H1 (cell line): ENCODE results near the gene CDH2. TPM values are rescaled to one million over a fixed set of nuclear protein-coding genes. Genes with fewer than 3 reads are reported as not detected.

Experiments
- CTCF ChIA-PET: fragments of 300-600 bp; sonication (Branson Sonifier 250); formaldehyde crosslinking; loops from one replicate; lab custom pipeline; 2021; ENCODE audit not compliant: partially characterized antibody; lab: Charles Lee
- POLR2A ChIA-PET: fragments of 300-600 bp; sonication (Branson Sonifier 250); formaldehyde crosslinking; loops from one replicate; lab custom pipeline; 2021; ENCODE audit warnings: inconsistent platforms; ENCODE audit not compliant: partially characterized antibody; lab: Charles Lee
- DNase-seq, 2 experiments: peaks; one replicate each; pipeline versions ENCODE4 v3.0.0 to v3.0.0-alpha.2; 2010 to 2022; ENCODE audit warnings: low spot score in 2 of 2, low read depth in 1 of 2, mixed read lengths in 1 of 2
- FAIRE-seq: peaks from 2 replicates; lab custom pipeline; 2011; peaks lifted over from hg19 to GRCh38; lab: Jason Lieb, UNC
- H2AFZ ChIP-seq: 2 replicates; pipeline ENCODE4 v1.8.1; 2012; ENCODE audit warnings: low read length, inconsistent platforms
- H2AK5ac ChIP-seq: 2 replicates; pipeline ENCODE4 v1.6.1; 2013; ENCODE audit warnings: low read depth, low read length
- H2BK120ac ChIP-seq: replicated peaks from 2 replicates; pipeline ENCODE3; 2013; ENCODE audit warnings: low read depth, low read length, inconsistent platforms
- H2BK12ac ChIP-seq: 2 replicates; pipeline ENCODE4 v1.6.1; 2013; ENCODE audit warnings: low read depth, low read length
- H2BK15ac ChIP-seq: 2 replicates; pipeline ENCODE4 v1.6.1; 2013; ENCODE audit warnings: low read length
- H2BK20ac ChIP-seq: 2 replicates; pipeline ENCODE4 v1.6.1; 2013; ENCODE audit warnings: low read length
- H2BK5ac ChIP-seq: 2 replicates; pipeline ENCODE4 v1.6.1; 2013; ENCODE audit warnings: low read depth, low read length
- H3K14ac ChIP-seq: 2 replicates; pipeline ENCODE4 v1.6.1; 2013; ENCODE audit warnings: inconsistent platforms; ENCODE audit not compliant: insufficient read length
- H3K18ac ChIP-seq: 2 replicates; pipeline ENCODE4 v1.6.1; 2013; ENCODE audit warnings: low read length; ENCODE audit errors: extremely low read depth
- H3K23ac ChIP-seq: 2 replicates; pipeline ENCODE4 v1.6.1; 2013; ENCODE audit warnings: inconsistent platforms; ENCODE audit not compliant: insufficient read length
- H3K23me2 ChIP-seq: 2 replicates; pipeline ENCODE4 v1.6.1; 2013; ENCODE audit warnings: low read depth, low read length
- H3K27ac ChIP-seq: 2 replicates; pipeline ENCODE4 v1.6.1; 2011; ENCODE audit warnings: low read depth, low read length, inconsistent platforms
- H3K27me3 ChIP-seq, 4 experiments: replicated peaks in 1 of 4; 1 replicate in 1 of 4; 2 replicates in 3 of 4; pipeline versions ENCODE4 v1.6.1 to v1.8.1; 2011 to 2013; ENCODE audit warnings: low read length in 3 of 4, mild to moderate bottlenecking in 3 of 4, inconsistent platforms in 2 of 4, mixed read lengths in 2 of 4, moderate library complexity in 1 of 4; ENCODE audit not compliant: control insufficient read depth in 3 of 4, insufficient read depth in 3 of 4; ENCODE audit errors: extremely low read depth in 1 of 4
- H3K36me3 ChIP-seq, 4 experiments: 2 replicates each; pipeline versions ENCODE4 v1.6.1 to v1.8.1; 2011 to 2013; ENCODE audit warnings: mild to moderate bottlenecking in 4 of 4, low read length in 3 of 4, moderate library complexity in 2 of 4, control low read depth in 1 of 4, inconsistent platforms in 1 of 4; ENCODE audit not compliant: insufficient read depth in 4 of 4, control insufficient read depth in 2 of 4
- H3K4ac ChIP-seq: replicated peaks from 2 replicates; pipeline ENCODE3; 2013; ENCODE audit warnings: low read length, low read depth, mixed read lengths, inconsistent platforms; ENCODE audit not compliant: insufficient read length
- H3K4me1 ChIP-seq, 4 experiments: replicated peaks in 1 of 4; 1 replicate in 1 of 4; 2 replicates in 3 of 4; pipeline versions ENCODE4 v1.6.1 to v1.8.1; 2011 to 2013; ENCODE audit warnings: low read length in 3 of 4, inconsistent platforms in 2 of 4, mixed read lengths in 1 of 4; ENCODE audit not compliant: insufficient read depth in 4 of 4, control insufficient read depth in 3 of 4
- H3K4me2 ChIP-seq, 2 experiments: 2 replicates each; pipeline versions ENCODE4 v1.6.1 to v1.8.1; 2011 to 2013; ENCODE audit warnings: low read depth in 2 of 2, low read length in 2 of 2, control low read depth in 1 of 2, inconsistent platforms in 1 of 2, mild to moderate bottlenecking in 1 of 2; ENCODE audit not compliant: insufficient read depth in 1 of 2
- H3K4me3 ChIP-seq, 4 experiments: fragments of 200-600, 300-600 bp in 1 of 4; sonication (generic), shearing (Covaris generic), sonication (Bioruptor Twin) in 1 of 4; 2 replicates each; pipeline versions ENCODE4 v1.5.1 to v1.8.1; 2011 to 2016; ENCODE audit warnings: low read length in 4 of 4, low read depth in 3 of 4, control low read depth in 2 of 4, inconsistent platforms in 2 of 4, mild to moderate bottlenecking in 2 of 4, mixed read lengths in 1 of 4, moderate library complexity in 1 of 4; ENCODE audit not compliant: insufficient read depth in 2 of 4; ENCODE audit errors: extremely low read depth in 1 of 4
- H3K56ac ChIP-seq: replicated peaks from 2 replicates; pipeline ENCODE3; 2013; ENCODE audit warnings: low read depth, mild to moderate bottlenecking, mixed read lengths, low read length, inconsistent platforms; ENCODE audit not compliant: insufficient read length
- H3K79me1 ChIP-seq: 2 replicates; pipeline ENCODE4 v1.6.1; 2013; ENCODE audit warnings: low read depth, low read length, control low read depth
- H3K79me2 ChIP-seq, 2 experiments: 2 replicates each; pipeline versions ENCODE4 v1.6.1 to v1.8.1; 2012 to 2013; ENCODE audit warnings: low read length in 2 of 2, mild to moderate bottlenecking in 2 of 2, inconsistent platforms in 1 of 2; ENCODE audit not compliant: insufficient read depth in 2 of 2, control insufficient read depth in 1 of 2
- H3K9ac ChIP-seq, 4 experiments: replicated peaks in 1 of 4; 1 replicate in 1 of 4; 2 replicates in 3 of 4; pipeline versions ENCODE4 v1.6.1 to v1.8.1; 2011 to 2013; ENCODE audit warnings: low read depth in 3 of 4, low read length in 3 of 4, control low read depth in 2 of 4, mild to moderate bottlenecking in 2 of 4, moderate library complexity in 2 of 4, inconsistent platforms in 1 of 4; ENCODE audit errors: extremely low read depth in 1 of 4
- H3K9me3 ChIP-seq, 2 experiments: 2 replicates each; pipeline versions ENCODE4 v1.6.1 to v1.8.1; 2012 to 2013; ENCODE audit warnings: mild to moderate bottlenecking in 2 of 2, moderate library complexity in 2 of 2, control low read depth in 1 of 2, inconsistent platforms in 1 of 2, low read depth in 1 of 2, low read length in 1 of 2, mixed read lengths in 1 of 2; ENCODE audit not compliant: insufficient read depth in 2 of 2
- H4K20me1 ChIP-seq, 2 experiments: replicated peaks in 1 of 2; 2 replicates each; pipeline versions ENCODE3 to v1.8.1; 2011 to 2013; ENCODE audit warnings: inconsistent platforms in 2 of 2, low read length in 2 of 2, mild to moderate bottlenecking in 1 of 2; ENCODE audit not compliant: insufficient read depth in 2 of 2, control insufficient read depth in 1 of 2
- H4K5ac ChIP-seq: 2 replicates; pipeline ENCODE4 v1.6.1; 2013; ENCODE audit warnings: low read length, low read depth, mixed read lengths, inconsistent platforms; ENCODE audit not compliant: insufficient read length
- H4K8ac ChIP-seq: 2 replicates; pipeline ENCODE4 v1.8.0; 2013; ENCODE audit warnings: mild to moderate bottlenecking, moderate library complexity, low read length, inconsistent platforms; ENCODE audit not compliant: insufficient read depth; ENCODE audit errors: extremely low read depth
- H4K91ac ChIP-seq: replicated peaks from 2 replicates; pipeline ENCODE3; 2013; ENCODE audit warnings: low read length, mixed read lengths, inconsistent platforms; ENCODE audit not compliant: insufficient read length
- BCL11A ChIP-seq, 2 experiments: IDR thresholded peaks; one replicate each; pipeline ENCODE4 v1.6.1; 2011; ENCODE audit warnings: low read depth in 2 of 2, low read length in 2 of 2, mild to moderate bottlenecking in 2 of 2
- CTBP2 ChIP-seq: IDR thresholded peaks from 2 replicates; pipeline ENCODE4 v1.7.0; 2011; ENCODE audit warnings: borderline replicate concordance, mild to moderate bottlenecking, moderate library complexity, mixed read lengths, low read length; ENCODE audit not compliant: insufficient read depth, insufficient read length
- RFX5 ChIP-seq: IDR thresholded peaks from 2 replicates; pipeline ENCODE4 v1.6.1; 2011; ENCODE audit warnings: low read depth, low read length, improper control_type of control experiment, borderline replicate concordance
- TEAD4 ChIP-seq: IDR thresholded peaks from 2 replicates; pipeline ENCODE4 v1.6.1; 2012; ENCODE audit warnings: low read depth, low read length, inconsistent platforms, mixed read lengths
- YY1 ChIP-seq: IDR thresholded peaks from 2 replicates; pipeline ENCODE4 v1.6.1; 2011; ENCODE audit warnings: low read depth, mild to moderate bottlenecking, low read length
- WGBS, 2 experiments: shearing (Covaris generic) in 1 of 2; methylation state at CpG; one replicate each; pipeline versions ENCODE4 v1.1.6 to v1.1.7; 2013 to 2015; ENCODE audit warnings: low lambda C conversion rate in 2 of 2, mixed read lengths in 2 of 2, inconsistent platforms in 1 of 2, low coverage in 1 of 2, missing lambda C conversion rate in 1 of 2; ENCODE audit not compliant: insufficient replicate concordance in 2 of 2, insufficient coverage in 1 of 2, insufficient read length in 1 of 2; ENCODE audit errors: extremely low coverage in 1 of 2, missing lambda C conversion rate in 1 of 2; 5-methylcytosine and 5-hydroxymethylcytosine counted together
- polyA plus RNA-seq, 7 experiments: library from polyadenylated mRNA; depleted of rRNA in 3 of 7; stranded (reverse) in 5 of 7; unstranded in 2 of 7; fragments of >200 nt in 5 of 7; fragments of 200-250 nt in 2 of 7; gene quantifications; 1 replicate in 5 of 7; 2 replicates in 1 of 7; 4 replicates in 1 of 7; pipeline versions ENCODE4 v1.2.1 to v1.2.3, GENCODE V29; 2011 to 2013; ENCODE audit warnings: missing spikeins in 2 of 7, mixed read lengths in 2 of 7
- total RNA-seq: library from RNA; stranded (reverse); fragmentation: NEBNext Ultra II Directional; extraction: Animal tissue kit (Norgen Biotek cat#: 25700); gene quantifications from 2 replicates; pipeline ENCODE4 v1.2.1, GENCODE V29; 2021
- TF ChIP-seq, protein P1 (sequence below): IDR thresholded peaks from 2 replicates; pipeline ENCODE4 v1.6.1; 2011; ENCODE audit warnings: low read depth, mild to moderate bottlenecking, low read length; ENCODE audit not compliant: insufficient read depth

Gene CDH2
- total and polyA plus RNA-seq, 2 of the 8 experiments (the other 6 are each of a cell fraction or from before 2014, with no cell fraction given), result 15.0 to 56.5 TPM

DNA sequence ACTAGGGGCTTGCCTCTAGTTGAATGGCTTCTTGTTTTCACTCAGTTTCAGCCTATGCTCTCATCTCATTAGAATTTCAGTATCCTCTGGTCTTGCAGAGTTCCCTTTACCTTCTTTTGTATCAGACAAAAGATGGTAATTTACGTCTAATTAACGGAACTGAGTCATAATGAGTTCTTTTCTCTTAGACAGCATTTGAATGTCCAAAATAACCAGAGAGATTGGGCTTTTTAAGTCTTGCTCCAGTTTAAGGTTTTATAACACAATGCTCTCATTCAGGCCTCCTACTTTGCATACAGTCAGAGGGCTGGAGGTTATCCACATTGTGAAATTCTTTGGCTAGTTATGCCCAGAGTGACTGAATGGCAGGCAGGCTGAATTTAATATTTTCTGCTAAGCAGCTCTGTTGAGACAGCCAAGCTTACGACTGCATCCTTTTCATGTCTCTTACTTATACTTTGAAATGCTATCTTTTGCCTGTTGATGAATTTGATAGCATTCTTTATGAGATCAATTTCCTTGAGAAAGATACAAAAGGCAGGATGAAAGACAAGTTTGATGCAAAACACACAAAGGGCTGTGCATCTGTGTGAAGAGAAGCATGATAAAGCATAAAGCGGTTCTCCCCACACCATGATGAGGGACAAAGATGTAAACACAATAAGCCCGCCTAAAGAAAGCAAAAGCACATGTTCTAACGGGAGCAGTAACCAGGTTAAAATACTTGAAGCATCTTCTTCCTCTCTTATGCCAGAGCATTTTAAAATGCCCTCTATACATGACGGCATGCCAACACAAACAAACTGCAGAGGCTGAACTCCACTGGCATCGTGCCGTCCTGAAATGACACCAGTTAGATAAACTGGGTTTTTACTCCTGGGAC is 90.0 kb downstream of the CDH2 start:
- Histone ChIP-seq H3K27ac (no peak overlapping the region), H3K9me3 (no peaks in the 10 kb centered on the region), H3K23me2 (no peaks in the 10 kb centered on the region; the same call in 1 of the 2 replicates), H2BK15ac (no peak overlapping the region), H3K18ac (no peak overlapping the region), H4K5ac (no peak overlapping the region), H2BK20ac (no peak overlapping the region), H3K4me3 (0 out of 8 replicates have a peak overlapping the region, but pooled peaks of 1 of the 4 experiments have one; percentile 1), H3K56ac (no peak overlapping the region), H2BK120ac (no peak overlapping the region), H3K14ac (no peak overlapping the region), H2AK5ac (no peak overlapping the region), H3K79me1 (no peaks in the 10 kb centered on the region), H3K27me3 (peaks cover 3 to 25% (median 13%) of the 10 kb centered on the region in 4 experiments; a peak in 5 of 7 replicates), H4K8ac (no peak overlapping the region), H3K36me3 (no peaks in the 10 kb centered on the region), H4K20me1 (peaks cover 0 to 8% of the 10 kb centered on the region in 2 experiments), H4K91ac (no peak overlapping the region), H3K4ac (no peak overlapping the region), H3K4me2 (peak overlapping the region; percentile 3 to 52), H3K4me1 (peaks cover 0 to 12% (median 10%) of the 10 kb centered on the region in 4 experiments; a peak in 3 of 7 replicates), H3K9ac (no peak overlapping the region), H2AFZ (no peak overlapping the region), H2BK12ac (no peak overlapping the region), H3K79me2 (no peaks in the 10 kb centered on the region), H2BK5ac (no peak overlapping the region), H3K23ac (no peak overlapping the region)
- 58% methylated on average over 9 of the region's 9 CpGs; no CpG with 5 or more reads in 1 of the 2 experiments for WGBS, 2 experiments
- FAIRE-seq, result no peak
- CTCF ChIA-PET, result interaction anchor here (2.4 kb wide), 1 partner anchor 73 kb away, joined by 6 read pairs; no protein-coding TSS in a partner anchor
- DNase-seq, result no peak
- no peak for TF ChIP-seq RFX5
- no peak for TF ChIP-seq BCL11A (IDR thresholded peaks at IDR 0.05; ENCODE audit: low read depth in 2 of 2, low read length in 2 of 2)
- no peak for TF ChIP-seq TEAD4
- TF ChIP-seq YY1, result no peak
- TF ChIP-seq, protein P1, sequence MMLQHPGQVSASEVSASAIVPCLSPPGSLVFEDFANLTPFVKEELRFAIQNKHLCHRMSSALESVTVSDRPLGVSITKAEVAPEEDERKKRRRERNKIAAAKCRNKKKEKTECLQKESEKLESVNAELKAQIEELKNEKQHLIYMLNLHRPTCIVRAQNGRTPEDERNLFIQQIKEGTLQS, result no peak
- TF ChIP-seq CTBP2, result no peak
- POLR2A ChIA-PET, result no interaction called here
